Cardiac fibroblast (primary cell): Measurements from ENCODE around the gene EPS8L2.
A peak's percentile ranks its signal among the peaks of the same experiment; 100 is the strongest.

ENCODE experiments used
- DNase-seq, 2 donors: peaks; one replicate each; pipeline versions ENCODE4 v3.0.0 to v3.0.0-alpha.2; 2010; ENCODE audit warnings: low read depth in 2 of 2
- H3K4me3 ChIP-seq, 2 donors: replicated peaks in 1 of 2; 1 replicate in 1 of 2; 2 replicates in 1 of 2; pipeline ENCODE4 v1.5.1; 2011; ENCODE audit warnings: low read depth in 2 of 2, low read length in 2 of 2, mild to moderate bottlenecking in 2 of 2, moderate library complexity in 1 of 2
- TF ChIP-seq, protein P1 (sequence below): IDR thresholded peaks from one replicate; pipeline ENCODE4 v1.5.1; 2011; ENCODE audit warnings: low read depth, mild to moderate bottlenecking, low read length, inconsistent platforms

EPS8L2 gene

DNA sequence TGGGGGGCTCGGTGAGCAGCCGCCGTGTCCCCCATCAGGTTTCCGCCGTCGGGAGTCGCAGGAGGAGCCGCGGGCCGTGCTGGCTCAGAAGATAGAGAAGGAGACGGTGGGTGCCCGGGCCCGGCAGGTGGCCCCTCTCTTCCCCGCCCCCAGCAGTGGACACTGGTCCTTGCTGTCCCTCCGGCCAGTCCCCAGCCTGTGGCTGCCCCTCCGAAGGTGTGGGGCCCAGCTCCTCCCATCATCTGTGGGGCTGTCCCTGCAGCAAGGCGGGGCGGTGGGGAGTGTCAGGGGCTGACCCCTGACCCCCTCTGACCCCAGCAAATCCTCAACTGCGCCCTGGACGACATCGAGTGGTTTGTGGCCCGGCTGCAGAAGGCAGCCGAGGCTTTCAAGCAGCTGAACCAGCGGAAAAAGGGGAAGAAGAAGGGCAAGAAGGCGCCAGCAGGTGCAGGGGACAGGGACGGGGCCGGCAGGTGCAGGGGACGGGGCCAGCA is 15.3 kb downstream of the EPS8L2 start:
- no peak overlapping the region for H3K4me3 ChIP-seq
- TF ChIP-seq, protein P1, sequence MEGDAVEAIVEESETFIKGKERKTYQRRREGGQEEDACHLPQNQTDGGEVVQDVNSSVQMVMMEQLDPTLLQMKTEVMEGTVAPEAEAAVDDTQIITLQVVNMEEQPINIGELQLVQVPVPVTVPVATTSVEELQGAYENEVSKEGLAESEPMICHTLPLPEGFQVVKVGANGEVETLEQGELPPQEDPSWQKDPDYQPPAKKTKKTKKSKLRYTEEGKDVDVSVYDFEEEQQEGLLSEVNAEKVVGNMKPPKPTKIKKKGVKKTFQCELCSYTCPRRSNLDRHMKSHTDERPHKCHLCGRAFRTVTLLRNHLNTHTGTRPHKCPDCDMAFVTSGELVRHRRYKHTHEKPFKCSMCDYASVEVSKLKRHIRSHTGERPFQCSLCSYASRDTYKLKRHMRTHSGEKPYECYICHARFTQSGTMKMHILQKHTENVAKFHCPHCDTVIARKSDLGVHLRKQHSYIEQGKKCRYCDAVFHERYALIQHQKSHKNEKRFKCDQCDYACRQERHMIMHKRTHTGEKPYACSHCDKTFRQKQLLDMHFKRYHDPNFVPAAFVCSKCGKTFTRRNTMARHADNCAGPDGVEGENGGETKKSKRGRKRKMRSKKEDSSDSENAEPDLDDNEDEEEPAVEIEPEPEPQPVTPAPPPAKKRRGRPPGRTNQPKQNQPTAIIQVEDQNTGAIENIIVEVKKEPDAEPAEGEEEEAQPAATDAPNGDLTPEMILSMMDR, result no peak
- DNase-seq, result no peak

- H3K4me3 ChIP-seq, result no peak overlapping the region
- DNase-seq, result no peak
- TF ChIP-seq, protein P1, result no peak
Observed at GRCh38 chr11:721741-722345, 15.8 kb downstream of the EPS8L2 start.

- DNase-seq, result no peak
- TF ChIP-seq, protein P1, result no peak
- no peak overlapping the region for H3K4me3 ChIP-seq
Observed at GRCh38 chr11:722346-722811, 16.3 kb downstream of the EPS8L2 start.

- TF ChIP-seq, protein P1, result peak; percentile 49
- DNase-seq, result peak; percentile 67 to 70
- H3K4me3 ChIP-seq, result no peak overlapping the region
Observed at GRCh38 chr11:723120-723883, 17.3 kb downstream of the EPS8L2 start.

GRCh38 chr11:724049-724777 is 18.2 kb downstream of the EPS8L2 start:
- H3K4me3 ChIP-seq, result no peak overlapping the region
- no peak for DNase-seq
- TF ChIP-seq, protein P1, result no peak

GRCh38 chr11:724778-725386 is 18.9 kb downstream of the EPS8L2 start:
- TF ChIP-seq, protein P1, result no peak
- no peak for DNase-seq
- no peak overlapping the region for H3K4me3 ChIP-seq
